GM12878 (cell line): Measurements from ENCODE around the gene CALN1. TPM values are rescaled to one million over a fixed set of nuclear protein-coding genes. Genes with fewer than 3 reads are reported as not detected.

Experiments used
- ATAC-seq: fragments of 200-7000 bp; cut with Tn5 transposase; 3 replicates; pipeline ENCODE4 v1.9.1; 2020; ENCODE audit warnings: mild to moderate bottlenecking, moderate library complexity
- BruUV-seq: library from RNA; stranded (reverse); fragments of 400-500 nt; replicated peaks from 2 replicates; lab custom pipeline; 2021; lab: Mats Ljungman, UMichigan
- CTCF ChIA-PET: fragments of 300-600 bp; sonication (Branson Sonifier 250); formaldehyde crosslinking; extraction: SDS; loops from one replicate; lab custom pipeline; 2021; ENCODE audit warnings: inconsistent platforms; lab: Yijun Ruan, JAX
- POLR2A ChIA-PET: fragments of 350-600 bp; formaldehyde crosslinking; extraction: SDS; loops from one replicate; lab custom pipeline; 2021; ENCODE audit warnings: inconsistent platforms; lab: Charles Lee
- RAD21 ChIA-PET: fragments of 300-600 bp; sonication (Branson Sonifier 250); formaldehyde crosslinking; loops from one replicate; lab custom pipeline; 2023; ENCODE audit warnings: antibody characterized with exemption; ENCODE audit not compliant: unreplicated experiment; lab: Charles Lee
- SMC1A ChIA-PET: fragments of 300-600 bp; sonication (Branson Sonifier 250); formaldehyde crosslinking; loops from one replicate; lab custom pipeline; 2023; ENCODE audit not compliant: unreplicated experiment, uncharacterized antibody; lab: Charles Lee
- DNase-seq: peaks from one replicate; pipeline ENCODE4 v3.0.0-alpha.2; 2011; ENCODE audit warnings: low read depth, low spot score
- FAIRE-seq: peaks from 3 replicates; lab custom pipeline; 2011; peaks lifted over from hg19 to GRCh38; lab: Jason Lieb, UNC
- H2AFZ ChIP-seq: 2 replicates; pipeline ENCODE4 v1.6.0; 2011; ENCODE audit warnings: low read depth, low read length, control low read depth; ENCODE audit not compliant: control insufficient read depth
- H3K27ac ChIP-seq: 2 replicates; pipeline ENCODE4 v1.5.1; 2011; ENCODE audit warnings: control low read depth; ENCODE audit not compliant: control insufficient read depth, insufficient read depth
- H3K27me3 ChIP-seq, 2 experiments: replicated peaks in 1 of 2; 2 replicates each; pipeline versions ENCODE4 v1.6.0 to v1.6.1; 2011; ENCODE audit warnings: low read length in 1 of 2; ENCODE audit not compliant: control insufficient read depth in 2 of 2, insufficient read depth in 2 of 2
- H3K36me3 ChIP-seq, 2 experiments: 2 replicates each; pipeline ENCODE4 v1.5.1; 2011; ENCODE audit warnings: low read length in 1 of 2; ENCODE audit not compliant: control insufficient read depth in 2 of 2, insufficient read depth in 2 of 2
- H3K4me1 ChIP-seq: 2 replicates; pipeline ENCODE4 v1.6.1; 2011; ENCODE audit warnings: mild to moderate bottlenecking, low read length, moderate library complexity, mixed read lengths; ENCODE audit not compliant: control insufficient read depth, insufficient read depth
- H3K4me2 ChIP-seq: 2 replicates; pipeline ENCODE4 v1.6.0; 2011; ENCODE audit warnings: control low read depth; ENCODE audit not compliant: control insufficient read depth, insufficient read depth
- H3K4me3 ChIP-seq: fragments of 200-600 bp; sonication (generic); 2 replicates; pipeline ENCODE4 v1.5.1; 2016
- H3K79me2 ChIP-seq: 2 replicates; pipeline ENCODE4 v1.6.0; 2011; ENCODE audit warnings: low read length; ENCODE audit not compliant: control insufficient read depth, insufficient read depth
- H3K9ac ChIP-seq: 2 replicates; pipeline ENCODE4 v1.8.0; 2011; ENCODE audit warnings: low read length, control low read depth, mixed read lengths; ENCODE audit not compliant: control insufficient read depth, insufficient read depth
- H3K9me3 ChIP-seq: replicated peaks from 3 replicates; pipeline ENCODE4 v1.5.1; 2011; ENCODE audit warnings: mild to moderate bottlenecking, low read length; ENCODE audit not compliant: control insufficient read depth, insufficient read depth
- H4K20me1 ChIP-seq: 2 replicates; pipeline ENCODE4 v1.6.0; 2011; ENCODE audit not compliant: control insufficient read depth, insufficient read depth
- RUNX3 ChIP-seq: IDR thresholded peaks from 2 replicates; pipeline ENCODE4 v1.6.1; 2012; ENCODE audit warnings: low read length, inconsistent platforms
- SIN3A ChIP-seq: IDR thresholded peaks from 2 replicates; pipeline ENCODE4 v1.6.1; 2012; ENCODE audit warnings: low read depth, low read length, improper control_type of control experiment
- TCF12 ChIP-seq: IDR thresholded peaks from 2 replicates; pipeline ENCODE4 v1.6.1; 2011; ENCODE audit warnings: low read depth, mild to moderate bottlenecking, low read length
- ZNF274 ChIP-seq: IDR thresholded peaks from one replicate; pipeline ENCODE4 v1.8.0; 2011; ENCODE audit not compliant: insufficient read length, insufficient read depth
- WGBS: methylation state at CpG from one replicate; pipeline ENCODE4 v1.1.6; 2016; ENCODE audit warnings: low lambda C conversion rate; ENCODE audit not compliant: insufficient replicate concordance, insufficient coverage; ENCODE audit errors: missing lambda C conversion rate; 5-methylcytosine and 5-hydroxymethylcytosine counted together
- in situ Hi-C: fragments of 300-500 bp; cut with MboI; formaldehyde crosslinking; loops from 9 replicates; pipeline ENCODE4 v1.14.3; 2018; ENCODE audit warnings: mixed read lengths
- intact Hi-C: fragments of 100-400 bp; cut with micrococcal nuclease; formaldehyde crosslinking; loops from one replicate; pipeline ENCODE4 v1.14.2; 2022; ENCODE audit not compliant: unreplicated experiment
- polyA plus RNA-seq, 11 experiments: library from polyadenylated mRNA; depleted of rRNA in 4 of 11; unstranded in 6 of 11; stranded (reverse) in 5 of 11; fragments of >200 nt; fragmentation: Nextera tagmentation in 4 of 11; fragmentation: Illumina TruSeq in 1 of 11; extraction: Ambion mirVana in 4 of 11; extraction: Trizol in 1 of 11; gene quantifications; 1 replicate in 1 of 11; 2 replicates in 10 of 11; pipeline versions ENCODE4 v1.2.1 to v1.2.3, GENCODE V29; 2011 to 2016; ENCODE audit warnings: inconsistent platforms in 2 of 11, missing spikeins in 2 of 11, low read depth in 1 of 11
- total RNA-seq, 4 experiments: library from RNA; depleted of rRNA in 3 of 4; stranded (reverse); fragments of >200 nt in 3 of 4; fragmentation: Illumina TruSeq in 1 of 4; extraction: Trizol in 1 of 4; gene quantifications; 2 replicates each; pipeline versions ENCODE4 v1.2.1 to v1.2.3, GENCODE V29; 2013 to 2021
- TF ChIP-seq, protein P1 (sequence below): fragments of 150-350 bp; IDR thresholded peaks from 2 replicates; pipeline ENCODE4 v1.6.1; 2016; ENCODE audit warnings: low read depth, low read length
- TF ChIP-seq, protein P2 (sequence below): fragments of 450-650 bp; IDR thresholded peaks from 2 replicates; pipeline ENCODE4 v1.6.1; 2016; ENCODE audit warnings: mild to moderate bottlenecking

The CALN1 gene
- total and polyA plus RNA-seq, 10 of the 15 experiments (the other 5 are each of a cell fraction or from before 2014, with no cell fraction given): 0.48 to 15.3 (median 1.6) TPM

DNA sequence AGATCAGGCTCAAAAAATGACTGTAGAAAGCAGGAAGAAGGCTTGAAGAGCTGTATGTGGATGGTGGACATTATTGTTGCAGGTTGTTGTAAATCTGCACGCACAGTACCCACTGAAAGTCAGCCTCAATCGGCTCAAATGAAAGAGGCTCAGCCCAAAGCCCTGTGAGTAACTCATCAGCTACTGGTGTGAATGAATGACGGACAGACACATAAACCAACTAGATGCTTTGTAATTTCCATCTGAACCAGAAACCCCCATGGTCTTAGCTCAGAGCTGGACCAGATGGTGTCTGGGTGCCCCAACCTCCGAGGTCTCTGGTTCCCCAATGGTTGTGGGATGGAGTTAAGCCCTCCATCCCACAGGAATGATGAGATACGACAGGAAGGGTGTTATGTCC lies 7.4 kb downstream of the CALN1 start:
- in situ Hi-C loops: no loop called here
- no TSS peak for BruUV-seq
- ChIA-PET SMC1A (interaction anchor here (1.1 kb wide), 1 partner anchor 23 kb away, joined by 5 read pairs; no protein-coding TSS in a partner anchor), POLR2A (no interaction called here), CTCF (no interaction called here), RAD21 (no interaction called here)
- TF ChIP-seq TCF12 (no peak), SIN3A (no peak), ZNF274 (no peak), RUNX3 (no peak)
- TF ChIP-seq, protein P1, sequence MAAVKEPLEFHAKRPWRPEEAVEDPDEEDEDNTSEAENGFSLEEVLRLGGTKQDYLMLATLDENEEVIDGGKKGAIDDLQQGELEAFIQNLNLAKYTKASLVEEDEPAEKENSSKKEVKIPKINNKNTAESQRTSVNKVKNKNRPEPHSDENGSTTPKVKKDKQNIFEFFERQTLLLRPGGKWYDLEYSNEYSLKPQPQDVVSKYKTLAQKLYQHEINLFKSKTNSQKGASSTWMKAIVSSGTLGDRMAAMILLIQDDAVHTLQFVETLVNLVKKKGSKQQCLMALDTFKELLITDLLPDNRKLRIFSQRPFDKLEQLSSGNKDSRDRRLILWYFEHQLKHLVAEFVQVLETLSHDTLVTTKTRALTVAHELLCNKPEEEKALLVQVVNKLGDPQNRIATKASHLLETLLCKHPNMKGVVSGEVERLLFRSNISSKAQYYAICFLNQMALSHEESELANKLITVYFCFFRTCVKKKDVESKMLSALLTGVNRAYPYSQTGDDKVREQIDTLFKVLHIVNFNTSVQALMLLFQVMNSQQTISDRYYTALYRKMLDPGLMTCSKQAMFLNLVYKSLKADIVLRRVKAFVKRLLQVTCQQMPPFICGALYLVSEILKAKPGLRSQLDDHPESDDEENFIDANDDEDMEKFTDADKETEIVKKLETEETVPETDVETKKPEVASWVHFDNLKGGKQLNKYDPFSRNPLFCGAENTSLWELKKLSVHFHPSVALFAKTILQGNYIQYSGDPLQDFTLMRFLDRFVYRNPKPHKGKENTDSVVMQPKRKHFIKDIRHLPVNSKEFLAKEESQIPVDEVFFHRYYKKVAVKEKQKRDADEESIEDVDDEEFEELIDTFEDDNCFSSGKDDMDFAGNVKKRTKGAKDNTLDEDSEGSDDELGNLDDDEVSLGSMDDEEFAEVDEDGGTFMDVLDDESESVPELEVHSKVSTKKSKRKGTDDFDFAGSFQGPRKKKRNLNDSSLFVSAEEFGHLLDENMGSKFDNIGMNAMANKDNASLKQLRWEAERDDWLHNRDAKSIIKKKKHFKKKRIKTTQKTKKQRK: no peak
- TF ChIP-seq, protein P2, sequence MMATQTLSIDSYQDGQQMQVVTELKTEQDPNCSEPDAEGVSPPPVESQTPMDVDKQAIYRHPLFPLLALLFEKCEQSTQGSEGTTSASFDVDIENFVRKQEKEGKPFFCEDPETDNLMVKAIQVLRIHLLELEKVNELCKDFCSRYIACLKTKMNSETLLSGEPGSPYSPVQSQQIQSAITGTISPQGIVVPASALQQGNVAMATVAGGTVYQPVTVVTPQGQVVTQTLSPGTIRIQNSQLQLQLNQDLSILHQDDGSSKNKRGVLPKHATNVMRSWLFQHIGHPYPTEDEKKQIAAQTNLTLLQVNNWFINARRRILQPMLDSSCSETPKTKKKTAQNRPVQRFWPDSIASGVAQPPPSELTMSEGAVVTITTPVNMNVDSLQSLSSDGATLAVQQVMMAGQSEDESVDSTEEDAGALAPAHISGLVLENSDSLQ: peak; percentile 84
- Histone ChIP-seq H3K4me3 (no peak overlapping the region), H3K4me1 (no peaks in the 10 kb centered on the region), H3K27ac (no peak overlapping the region), H2AFZ (no peak overlapping the region), H3K9me3 (no peaks in the 10 kb centered on the region; the same call in 2 of the 3 replicates), H3K4me2 (no peak overlapping the region), H4K20me1 (no peaks in the 10 kb centered on the region), H3K79me2 (no peaks in the 10 kb centered on the region), H3K9ac (no peak overlapping the region), H3K36me3 (no peaks in the 10 kb centered on the region), H3K27me3 (no peaks in the 10 kb centered on the region)
- intact Hi-C loops: no loop called here
- 27% methylated on average over 5 of the region's 5 CpGs for WGBS
- no peak for FAIRE-seq
- no peak for ATAC-seq
- no peak for DNase-seq
